ENCODE measurements around the gene RNF224. TPM values are rescaled to one million over a fixed set of nuclear protein-coding genes. Genes with fewer than 3 reads are reported as not detected.

The RNF224 gene
- total RNA-seq, 1 experiment from 2014 or later = not detected

DNA sequence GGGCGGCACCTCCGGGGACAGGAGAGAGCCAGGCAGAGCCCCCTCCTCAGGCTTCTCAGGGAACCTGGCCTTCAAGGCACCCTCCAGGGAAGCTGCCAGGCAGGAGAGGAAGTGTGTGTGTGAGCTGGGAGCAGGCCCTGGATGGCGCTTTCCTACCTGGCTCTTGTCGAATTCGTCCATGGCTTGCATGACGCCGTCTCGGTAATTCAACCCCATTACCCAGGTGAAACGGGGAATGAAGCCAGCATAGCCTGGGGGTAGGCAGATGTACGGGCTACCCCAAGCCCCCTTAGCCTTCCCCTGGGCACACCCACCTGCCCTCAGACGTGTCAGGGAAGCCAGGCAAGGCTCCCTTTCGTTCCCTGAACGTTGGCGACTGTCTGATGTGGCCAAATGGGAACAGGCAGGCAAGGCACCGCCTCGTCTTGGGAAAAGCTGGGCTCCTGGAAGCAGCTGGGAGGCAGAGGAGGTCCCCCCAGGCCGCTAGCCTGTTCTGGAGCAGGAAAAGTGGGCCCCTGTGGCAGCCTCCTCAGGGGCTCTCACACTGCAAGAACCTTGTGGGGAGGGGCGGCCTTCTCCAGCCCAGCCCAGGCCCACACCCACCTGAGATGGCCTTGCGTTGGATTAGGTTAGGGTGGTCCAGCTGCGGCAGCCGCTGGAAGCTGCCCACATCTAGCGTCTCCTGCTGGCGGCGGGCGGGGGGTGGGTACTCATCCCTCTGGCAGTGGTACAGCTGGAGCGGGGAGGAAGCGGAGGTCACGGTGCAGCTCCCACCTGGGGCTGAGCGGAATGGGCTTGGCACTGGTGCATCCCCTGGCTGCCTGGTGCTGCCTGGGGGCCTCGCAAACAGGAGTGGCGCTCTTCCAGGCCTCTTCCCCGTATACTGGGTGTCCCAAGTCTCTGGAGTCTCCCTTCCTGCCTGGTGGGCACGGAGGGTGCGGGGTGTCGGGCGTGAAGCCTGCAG is 17.5 kb downstream of the RNF224 start:
- no TSS peak for BruUV-seq (replicated peaks)
- no peaks in the 10 kb centered on the region for H3K27me3 ChIP-seq (replicated peaks; ENCODE audit: insufficient read depth, low read depth, low read length, poor library complexity)
- no peaks in the 10 kb centered on the region for H3K9me3 ChIP-seq (ENCODE audit: low read depth, low read length, poor library complexity, severe bottlenecking)
- CTCF ChIA-PET = no interaction called here
- DNase-seq (ENCODE audit: low spot score) = no peak
- H3K4me3 ChIP-seq (ENCODE audit: low read depth, low read length, poor library complexity, severe bottlenecking) = no peak overlapping the region
- H3K4me1 ChIP-seq (ENCODE audit: insufficient read depth, low read length, poor library complexity, severe bottlenecking) = peaks cover 26% of the 10 kb centered on the region
- peaks cover 24% of the 10 kb centered on the region for H3K36me3 ChIP-seq (ENCODE audit: insufficient read depth, low read length, poor library complexity, severe bottlenecking)
- peak overlapping the region; percentile 35 for H3K27ac ChIP-seq (ENCODE audit: low read depth, low read length, poor library complexity, severe bottlenecking)
- TF ChIP-seq, protein P1, sequence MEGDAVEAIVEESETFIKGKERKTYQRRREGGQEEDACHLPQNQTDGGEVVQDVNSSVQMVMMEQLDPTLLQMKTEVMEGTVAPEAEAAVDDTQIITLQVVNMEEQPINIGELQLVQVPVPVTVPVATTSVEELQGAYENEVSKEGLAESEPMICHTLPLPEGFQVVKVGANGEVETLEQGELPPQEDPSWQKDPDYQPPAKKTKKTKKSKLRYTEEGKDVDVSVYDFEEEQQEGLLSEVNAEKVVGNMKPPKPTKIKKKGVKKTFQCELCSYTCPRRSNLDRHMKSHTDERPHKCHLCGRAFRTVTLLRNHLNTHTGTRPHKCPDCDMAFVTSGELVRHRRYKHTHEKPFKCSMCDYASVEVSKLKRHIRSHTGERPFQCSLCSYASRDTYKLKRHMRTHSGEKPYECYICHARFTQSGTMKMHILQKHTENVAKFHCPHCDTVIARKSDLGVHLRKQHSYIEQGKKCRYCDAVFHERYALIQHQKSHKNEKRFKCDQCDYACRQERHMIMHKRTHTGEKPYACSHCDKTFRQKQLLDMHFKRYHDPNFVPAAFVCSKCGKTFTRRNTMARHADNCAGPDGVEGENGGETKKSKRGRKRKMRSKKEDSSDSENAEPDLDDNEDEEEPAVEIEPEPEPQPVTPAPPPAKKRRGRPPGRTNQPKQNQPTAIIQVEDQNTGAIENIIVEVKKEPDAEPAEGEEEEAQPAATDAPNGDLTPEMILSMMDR (conservative IDR thresholded peaks at IDR 0.05; ENCODE audit: low read depth, low read length) = no peak; the same call in 1 of the 2 replicates
- no peak for TF ChIP-seq EZH2 (IDR thresholded peaks at IDR 0.05; ENCODE audit: borderline replicate concordance, low read depth, low read length, poor library complexity, severe bottlenecking)
- POLR2A ChIA-PET (ENCODE audit: low non-redundant PET) = interaction anchor here (0.7 kb wide), 1 partner anchor 8 kb away, joined by 7 read pairs; no protein-coding TSS in a partner anchor
- intact Hi-C loops (cut with micrococcal nuclease; ENCODE audit: unreplicated experiment) = no loop called here

DNA sequence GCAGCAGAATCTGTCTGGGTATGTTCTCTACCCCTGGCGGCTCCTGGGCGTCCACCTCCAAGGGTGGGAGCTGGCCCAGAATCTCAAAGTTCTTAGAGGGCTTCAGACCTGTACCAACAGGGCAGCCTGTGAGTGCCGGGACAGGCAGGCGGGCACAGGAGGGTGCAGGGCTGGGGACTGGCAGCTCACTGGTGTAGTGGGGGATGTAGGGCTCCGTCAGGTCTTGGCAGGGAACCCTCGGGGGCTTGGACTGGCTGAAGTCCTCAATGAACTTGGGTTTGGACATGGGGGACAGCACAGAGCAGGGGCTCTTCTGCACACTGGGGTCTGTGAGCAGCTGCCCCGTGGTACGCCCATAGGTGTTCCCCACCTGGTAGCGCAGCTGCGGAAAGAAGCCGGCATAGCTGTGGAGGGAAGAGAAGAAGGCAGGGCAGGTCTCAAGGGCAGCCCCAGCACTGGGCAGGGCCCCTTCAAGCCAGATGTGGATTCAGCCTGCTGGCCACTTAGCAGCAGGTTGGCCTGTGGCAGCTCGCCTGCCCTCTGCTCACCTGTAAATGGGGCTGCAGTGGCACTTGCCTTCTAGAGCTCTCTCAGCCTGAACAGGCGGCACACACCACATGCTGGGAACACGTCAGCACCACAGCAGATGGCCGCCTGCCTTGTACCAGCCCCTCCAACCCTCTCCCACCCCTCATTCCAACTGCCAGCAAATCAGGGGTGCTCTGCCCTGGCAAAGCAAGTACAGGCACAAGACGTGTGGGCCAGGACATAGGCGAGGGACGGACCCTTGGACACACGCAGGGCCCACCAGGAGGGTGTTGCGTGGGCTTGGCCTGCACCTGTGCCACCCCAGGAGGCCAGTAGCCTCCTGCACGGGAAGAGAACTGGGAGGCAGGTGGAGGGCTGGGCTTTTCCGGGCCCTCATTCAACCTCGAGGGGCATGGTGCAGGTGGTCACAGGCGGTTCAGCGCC is 18.4 kb downstream of the RNF224 start:
- Histone ChIP-seq H3K4me3 (ENCODE audit: low read depth, low read length, poor library complexity, severe bottlenecking) (no peak overlapping the region), H3K27ac (ENCODE audit: low read depth, low read length, poor library complexity, severe bottlenecking) (no peak overlapping the region), H3K4me1 (ENCODE audit: insufficient read depth, low read length, poor library complexity, severe bottlenecking) (peaks cover 26% of the 10 kb centered on the region), H3K27me3 (replicated peaks; ENCODE audit: insufficient read depth, low read depth, low read length, poor library complexity) (no peaks in the 10 kb centered on the region), H3K9me3 (ENCODE audit: low read depth, low read length, poor library complexity, severe bottlenecking) (no peaks in the 10 kb centered on the region), H3K36me3 (ENCODE audit: insufficient read depth, low read length, poor library complexity, severe bottlenecking) (peaks cover 24% of the 10 kb centered on the region)
- TF ChIP-seq, protein P1 (conservative IDR thresholded peaks at IDR 0.05; ENCODE audit: low read depth, low read length) = no peak
- no peak for TF ChIP-seq EZH2 (IDR thresholded peaks at IDR 0.05; ENCODE audit: borderline replicate concordance, low read depth, low read length, poor library complexity, severe bottlenecking)
- BruUV-seq (replicated peaks) = no TSS peak
- ChIA-PET CTCF (no interaction called here), POLR2A (ENCODE audit: low non-redundant PET) (interaction anchor here (0.7 kb wide), 1 partner anchor 9 kb away, joined by 7 read pairs; no protein-coding TSS in a partner anchor)
- no peak for DNase-seq (ENCODE audit: low spot score)
- intact Hi-C loops (cut with micrococcal nuclease; ENCODE audit: unreplicated experiment) = no loop called here

Data from A673 (cell line).